ENCODE data around the gene BABAM1. TPM values are rescaled to one million over a fixed set of nuclear protein-coding genes. Genes with fewer than 3 reads are reported as not detected.
A peak's percentile ranks its signal among the peaks of the same experiment; 100 is the strongest.

BABAM1 gene
- total RNA-seq, result 10 to 100 TPM; 50.6 to 91.4 (median 64.5) TPM

DNA sequence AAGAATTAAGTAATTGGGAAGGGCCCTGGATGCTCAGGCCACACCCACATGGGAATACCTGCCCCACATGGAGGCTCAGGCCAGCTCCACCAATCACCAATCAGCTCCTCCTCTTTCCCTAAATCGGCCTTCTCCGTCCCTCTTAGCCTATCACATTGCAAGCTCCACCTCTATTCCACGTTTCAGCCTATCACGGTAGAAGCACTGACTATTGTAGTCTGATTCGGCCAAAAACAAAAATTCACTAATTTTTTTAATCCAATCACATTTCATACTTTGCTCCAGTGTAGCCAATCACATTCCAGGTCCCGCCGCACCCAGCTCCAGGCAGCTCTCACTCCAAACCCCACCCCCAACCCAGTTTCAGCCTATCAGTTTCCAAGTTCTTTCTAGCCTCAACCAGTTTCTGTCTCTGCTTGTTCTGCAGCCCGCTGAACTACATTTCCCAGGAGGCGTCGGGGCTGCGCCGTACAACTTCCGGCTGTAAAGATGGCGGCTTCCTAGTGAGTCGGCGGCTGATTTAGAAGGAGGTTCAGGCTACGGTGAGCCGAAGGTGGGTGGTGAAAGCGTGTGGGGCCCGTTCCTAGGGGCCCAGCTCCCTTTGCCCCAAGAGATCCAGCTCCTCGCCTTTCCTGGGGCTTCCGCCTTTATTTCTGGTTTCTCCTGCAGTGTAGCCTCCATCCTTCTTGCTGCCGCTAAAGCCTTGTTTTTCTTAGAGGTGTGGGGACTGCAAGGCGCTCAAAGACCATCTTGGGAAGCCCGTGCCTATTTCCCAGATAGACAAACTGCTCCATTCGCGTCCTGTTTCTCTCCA lies at the start of gene BABAM1:
Gene BABAM1 (plus strand): TSS at position 469 of the 814 bp plus-strand sequence. CDS start 1,364 bp downstream, outside the sequence.
- peak; percentile 93 to 97 (median 95) for ATAC-seq (replicated peaks in 6 of 8)
- in situ Hi-C loops (cut with MboI; ENCODE audit: low pct_unique_long_range_greater_than_20kb in 2 of 9, low sequenced_read_pairs in 9 of 9, unreplicated experiment in 9 of 9), result no loop called here
- Histone ChIP-seq H3K4me1 (replicated peaks in 1 of 2) (peaks cover 4% of the 10 kb centered on the region in 2 donors), H3K27ac (peak within 1 kb of the TSS; percentile 70 to 90), H3K4me3 (peak within 1 kb of the TSS; percentile 58 to 88 (median 79))
- WGBS, 10 experiments, result 0 to 20% (median 0%) methylated on average over 1 to 16 of the region's 27 CpGs; no CpG with 5 or more reads in 1 of the 10 experiments

GRCh38 chr19:17219286-17219685 lies 48.0 kb upstream of the BABAM1 start:
- WGBS, 10 experiments, result 80 to 100% (median 93%) methylated on average over 1 to 5 of the region's 8 CpGs; no CpG with 5 or more reads in 7 of the 10 experiments
- H3K27ac ChIP-seq, result no peak overlapping the region
- in situ Hi-C loops (cut with MboI; ENCODE audit: low pct_unique_long_range_greater_than_20kb in 2 of 9, low sequenced_read_pairs in 9 of 9, unreplicated experiment in 9 of 9), result no loop called here
- no peak for ATAC-seq (replicated peaks in 6 of 8)
- no peak overlapping the region for H3K4me3 ChIP-seq
- peaks cover 10 to 13% of the 10 kb centered on the region in 2 donors for H3K4me1 ChIP-seq (replicated peaks in 1 of 2)

- in situ Hi-C loops (cut with MboI; ENCODE audit: low pct_unique_long_range_greater_than_20kb in 2 of 9, low sequenced_read_pairs in 9 of 9, unreplicated experiment in 9 of 9), result no loop called here
- 33 to 90% (median 71%) methylated on average over 2 to 9 of the region's 14 CpGs; no CpG with 5 or more reads in 3 of the 10 experiments for WGBS, 10 experiments
- Histone ChIP-seq H3K4me3 (no peak overlapping the region), H3K27ac (peak overlapping the region in 1 of 2 donors; percentile 72), H3K4me1 (replicated peaks in 1 of 2) (peaks cover 6 to 8% of the 10 kb centered on the region in 2 donors)
- peak in 5 of 8 experiments; percentile 3 to 73 (median 10) for ATAC-seq (replicated peaks in 6 of 8)
Observed at GRCh38 chr19:17220207-17220758, 47.0 kb upstream of the BABAM1 start.

DNA sequence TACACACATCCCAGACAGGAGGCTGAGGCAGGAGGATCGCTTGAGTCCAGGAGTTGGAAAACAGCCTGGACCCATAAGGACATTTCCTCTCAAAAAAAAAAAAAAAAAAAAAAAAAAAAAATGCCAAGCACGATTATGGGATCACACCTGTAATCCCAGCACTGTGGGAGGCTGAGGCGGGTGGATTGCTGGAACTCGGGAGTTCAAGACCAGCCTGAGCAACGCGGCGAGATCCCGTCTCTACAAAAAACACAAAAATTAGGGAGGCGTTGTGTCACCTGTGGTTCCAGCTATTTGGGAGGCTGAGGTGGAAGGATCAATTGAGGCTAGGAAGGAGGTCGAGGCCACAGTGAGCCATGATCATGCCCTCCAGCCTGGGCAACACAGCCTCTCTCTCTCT lies 42.2 kb upstream of the BABAM1 start:
- Histone ChIP-seq H3K4me1 (replicated peaks in 1 of 2) (peaks cover 0 to 4% of the 10 kb centered on the region in 2 donors), H3K4me3 (no peak overlapping the region), H3K27ac (no peak overlapping the region)
- in situ Hi-C loops (cut with MboI; ENCODE audit: low pct_unique_long_range_greater_than_20kb in 2 of 9, low sequenced_read_pairs in 9 of 9, unreplicated experiment in 9 of 9), result no loop called here
- WGBS, 10 experiments, result 71 to 100% (median 91%) methylated on average over 1 to 6 of the region's 10 CpGs; no CpG with 5 or more reads in 1 of the 10 experiments
- ATAC-seq (replicated peaks in 6 of 8), result no peak

- Histone ChIP-seq H3K27ac (peak within 1 kb of the TSS; percentile 76 to 77), H3K4me1 (replicated peaks in 1 of 2) (peaks cover 0 to 4% of the 10 kb centered on the region in 2 donors), H3K4me3 (peak within 1 kb of the TSS; percentile 42 to 50 (median 46))
- in situ Hi-C loops (cut with MboI; ENCODE audit: low pct_unique_long_range_greater_than_20kb in 2 of 9, low sequenced_read_pairs in 9 of 9, unreplicated experiment in 9 of 9), result no loop called here
- WGBS, 10 experiments, result 0 to 1% (median 0%) methylated on average over 1 to 14 of the region's 90 CpGs; no CpG with 5 or more reads in 6 of the 10 experiments
- ATAC-seq (replicated peaks in 6 of 8), result peak; percentile 90 to 93 (median 92)
Observed at GRCh38 chr19:17226002-17226933, 41.0 kb upstream of the BABAM1 start, which contains the start of gene OCEL1. Gene OCEL1, plus strand, starts transcription at chr19:17226226. Its CDS starts 22 bp downstream, at chr19:17226248.

- H3K27ac ChIP-seq, result no peak overlapping the region
- ATAC-seq (replicated peaks in 6 of 8), result no peak
- no peak overlapping the region for H3K4me3 ChIP-seq
- H3K4me1 ChIP-seq (replicated peaks in 1 of 2), result peaks cover 0 to 4% of the 10 kb centered on the region in 2 donors
- WGBS, 10 experiments, result 72 to 90% (median 86%) methylated on average over 2 to 8 of the region's 13 CpGs; no CpG with 5 or more reads in 4 of the 10 experiments
- in situ Hi-C loops (cut with MboI; ENCODE audit: low pct_unique_long_range_greater_than_20kb in 2 of 9, low sequenced_read_pairs in 9 of 9, unreplicated experiment in 9 of 9), result no loop called here
Observed at GRCh38 chr19:17227798-17228367, 39.4 kb upstream of the BABAM1 start.

- no peak overlapping the region for H3K4me3 ChIP-seq
- no peak overlapping the region for H3K27ac ChIP-seq
- in situ Hi-C loops (cut with MboI; ENCODE audit: low pct_unique_long_range_greater_than_20kb in 2 of 9, low sequenced_read_pairs in 9 of 9, unreplicated experiment in 9 of 9), result no loop called here
- no peak for ATAC-seq (replicated peaks in 6 of 8)
- 92 to 100% (median 100%) methylated on average over 1 to 2 of the region's 3 CpGs; no CpG with 5 or more reads in 4 of the 10 experiments for WGBS, 10 experiments
- H3K4me1 ChIP-seq (replicated peaks in 1 of 2), result peaks cover 6 to 9% of the 10 kb centered on the region in 2 donors
Observed at GRCh38 chr19:17229890-17230289, 37.4 kb upstream of the BABAM1 start.

DNA sequence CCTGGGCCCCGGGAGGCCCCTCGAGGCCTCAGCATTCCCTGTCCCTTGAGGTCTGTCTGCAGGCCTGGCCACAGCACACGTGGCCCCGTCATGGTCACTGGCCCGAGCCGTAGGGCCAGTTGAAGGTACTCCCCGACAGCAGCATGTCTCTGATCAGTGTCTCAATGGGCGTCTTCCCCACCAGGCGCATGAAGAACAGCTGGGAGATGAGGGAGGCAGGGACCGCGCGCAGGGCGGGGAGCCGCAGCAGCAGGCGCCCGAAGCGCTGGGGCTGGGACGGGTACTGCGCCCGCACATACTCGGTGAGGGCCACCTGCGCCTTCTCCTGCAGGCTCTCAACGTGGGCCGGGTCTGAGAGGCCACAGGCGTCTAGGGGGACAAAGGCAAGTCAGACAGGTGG lies 35.0 kb upstream of the BABAM1 start:
- ATAC-seq (replicated peaks in 6 of 8), result no peak
- in situ Hi-C loops (cut with MboI; ENCODE audit: low pct_unique_long_range_greater_than_20kb in 2 of 9, low sequenced_read_pairs in 9 of 9, unreplicated experiment in 9 of 9), result no loop called here
- H3K4me3 ChIP-seq, result no peak overlapping the region
- H3K4me1 ChIP-seq (replicated peaks in 1 of 2), result peaks cover 14 to 17% of the 10 kb centered on the region in 2 donors
- no peak overlapping the region for H3K27ac ChIP-seq
- 60 to 91% methylated on average over 2 to 4 of the region's 25 CpGs; no CpG with 5 or more reads in 8 of the 10 experiments for WGBS, 10 experiments

- Histone ChIP-seq H3K4me3 (peak overlapping the region; percentile 38 to 81 (median 52)), H3K4me1 (replicated peaks in 1 of 2) (peaks cover 14 to 15% of the 10 kb centered on the region in 2 donors), H3K27ac (peak overlapping the region; percentile 91 to 92)
- in situ Hi-C loops (cut with MboI; ENCODE audit: low pct_unique_long_range_greater_than_20kb in 2 of 9, low sequenced_read_pairs in 9 of 9, unreplicated experiment in 9 of 9), result no loop called here
- peak; percentile 21 to 56 (median 38) for ATAC-seq (replicated peaks in 6 of 8)
- WGBS, 10 experiments, result 20 to 80% (median 42%) methylated on average over 1 to 4 of the region's 11 CpGs; no CpG with 5 or more reads in 4 of the 10 experiments
Observed at GRCh38 chr19:17234911-17235299, 32.3 kb upstream of the BABAM1 start.

- peak; percentile 78 to 91 (median 87) for ATAC-seq (replicated peaks in 6 of 8)
- no CpG with 5 or more reads among the region's 80 CpGs for WGBS, 10 experiments
- in situ Hi-C loops (cut with MboI; ENCODE audit: low pct_unique_long_range_greater_than_20kb in 2 of 9, low sequenced_read_pairs in 9 of 9, unreplicated experiment in 9 of 9), result no loop called here
Observed at GRCh38 chr19:17235300-17235970, 31.8 kb upstream of the BABAM1 start.

GRCh38 chr19:17235971-17236777 lies 31.1 kb upstream of the BABAM1 start:
- peak overlapping the region; percentile 91 to 92 for H3K27ac ChIP-seq
- H3K4me3 ChIP-seq, result peak overlapping the region; percentile 38 to 81 (median 52)
- no CpG with 5 or more reads among the region's 27 CpGs for WGBS, 10 experiments
- ATAC-seq (replicated peaks in 6 of 8), result peak; percentile 0 to 72 (median 40)
- peaks cover 20 to 24% of the 10 kb centered on the region in 2 donors for H3K4me1 ChIP-seq (replicated peaks in 1 of 2)
- in situ Hi-C loops (cut with MboI; ENCODE audit: low pct_unique_long_range_greater_than_20kb in 2 of 9, low sequenced_read_pairs in 9 of 9, unreplicated experiment in 9 of 9), result no loop called here

More at GRCh38 chr19:17235300-17235970, 31.8 kb upstream of the BABAM1 start:
- Histone ChIP-seq H3K4me3 (peak overlapping the region; percentile 38 to 81 (median 52)), H3K4me1 (replicated peaks in 1 of 2) (peaks cover 19 to 20% of the 10 kb centered on the region in 2 donors), H3K27ac (peak overlapping the region; percentile 91 to 92)
